Spleen (tissue), 7 donors: ENCODE results near the gene TLX2.

Source experiments
- POLR2A ChIP-seq, 3 donors: fragments of 450-650 bp; IDR thresholded peaks; one replicate each; pipeline ENCODE4 v1.5.1; 2017; ENCODE audit warnings: antibody characterized with exemption in 3 of 3, mild to moderate bottlenecking in 1 of 3
- TF ChIP-seq, protein P1 (sequence below), 11 experiments: fragments of 200-600 bp in 7 of 11; fragments of 450-650 bp in 4 of 11; sonication (generic) in 4 of 11; IDR thresholded peaks in 8 of 11; conservative IDR thresholded peaks in 3 of 11; 1 replicate in 7 of 11; 2 replicates in 4 of 11; pipeline versions ENCODE4 v1.4.0 to v1.8.0; 2016 to 2021; ENCODE audit warnings: antibody characterized with exemption in 11 of 11, inconsistent platforms in 4 of 11, mild to moderate bottlenecking in 1 of 11
- donor health status: DM: no; HTN: no; CAD: no; lungs with moderate emphysema.
- donor health status: DM: no; HTN: no; CAD: no.
- donor health status: DM: no; HTN: no; CAD: no.

GRCh38 chr2:74499940-74500577, 14.2 kb upstream of the TLX2 start:
- TF ChIP-seq, protein P1, sequence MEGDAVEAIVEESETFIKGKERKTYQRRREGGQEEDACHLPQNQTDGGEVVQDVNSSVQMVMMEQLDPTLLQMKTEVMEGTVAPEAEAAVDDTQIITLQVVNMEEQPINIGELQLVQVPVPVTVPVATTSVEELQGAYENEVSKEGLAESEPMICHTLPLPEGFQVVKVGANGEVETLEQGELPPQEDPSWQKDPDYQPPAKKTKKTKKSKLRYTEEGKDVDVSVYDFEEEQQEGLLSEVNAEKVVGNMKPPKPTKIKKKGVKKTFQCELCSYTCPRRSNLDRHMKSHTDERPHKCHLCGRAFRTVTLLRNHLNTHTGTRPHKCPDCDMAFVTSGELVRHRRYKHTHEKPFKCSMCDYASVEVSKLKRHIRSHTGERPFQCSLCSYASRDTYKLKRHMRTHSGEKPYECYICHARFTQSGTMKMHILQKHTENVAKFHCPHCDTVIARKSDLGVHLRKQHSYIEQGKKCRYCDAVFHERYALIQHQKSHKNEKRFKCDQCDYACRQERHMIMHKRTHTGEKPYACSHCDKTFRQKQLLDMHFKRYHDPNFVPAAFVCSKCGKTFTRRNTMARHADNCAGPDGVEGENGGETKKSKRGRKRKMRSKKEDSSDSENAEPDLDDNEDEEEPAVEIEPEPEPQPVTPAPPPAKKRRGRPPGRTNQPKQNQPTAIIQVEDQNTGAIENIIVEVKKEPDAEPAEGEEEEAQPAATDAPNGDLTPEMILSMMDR (IDR thresholded peaks at IDR 0.05 in 8 of 11, conservative IDR thresholded peaks at IDR 0.05 in 3 of 11), result no peak
- no peak for TF ChIP-seq POLR2A (IDR thresholded peaks at IDR 0.05)
